GM12891 (cell line): ENCODE results near the gene SUMF1. TPM values are rescaled to one million over a fixed set of nuclear protein-coding genes. Genes with fewer than 3 reads are reported as not detected.

Source experiments
- DNase-seq: peaks from one replicate; pipeline ENCODE4 v3.0.0; 2011; ENCODE audit warnings: low spot score; ENCODE audit not compliant: insufficient read length
- FAIRE-seq: peaks from 2 replicates; lab custom pipeline; 2011; peaks lifted over from hg19 to GRCh38; lab: Jason Lieb, UNC
- PAX5 ChIP-seq: IDR thresholded peaks from 2 replicates; pipeline ENCODE4 v1.6.1; 2011; ENCODE audit warnings: low read length, moderate library complexity, mild to moderate bottlenecking; ENCODE audit not compliant: insufficient read depth, severe bottlenecking
- POLR2A ChIP-seq: IDR thresholded peaks from 2 replicates; pipeline ENCODE4 v1.6.1; 2011; ENCODE audit warnings: low read depth, low read length, control low read depth
- POLR2AphosphoS5 ChIP-seq: IDR thresholded peaks from 2 replicates; pipeline ENCODE4 v1.6.1; 2011; ENCODE audit warnings: low read depth, low read length, control low read depth
- POU2F2 ChIP-seq: IDR thresholded peaks from 2 replicates; pipeline ENCODE4 v1.6.1; 2011; ENCODE audit warnings: low read depth, mild to moderate bottlenecking, control low read depth, low read length, moderate library complexity
- SPI1 ChIP-seq: IDR thresholded peaks from 2 replicates; pipeline ENCODE4 v1.6.1; 2011; ENCODE audit warnings: low read depth, low read length, control low read depth
- TAF1 ChIP-seq: IDR thresholded peaks from 2 replicates; pipeline ENCODE4 v1.6.1; 2011; ENCODE audit warnings: low read depth, low read length, control low read depth
- polyA plus RNA-seq: library from polyadenylated mRNA; unstranded; fragments of >200 nt; gene quantifications from one replicate; pipeline ENCODE4 v1.2.1, GENCODE V29; 2012; ENCODE audit warnings: low read depth, missing spikeins, inconsistent platforms; ENCODE audit not compliant: missing spikeins

Gene SUMF1
- 6.8 TPM for polyA plus RNA-seq

DNA sequence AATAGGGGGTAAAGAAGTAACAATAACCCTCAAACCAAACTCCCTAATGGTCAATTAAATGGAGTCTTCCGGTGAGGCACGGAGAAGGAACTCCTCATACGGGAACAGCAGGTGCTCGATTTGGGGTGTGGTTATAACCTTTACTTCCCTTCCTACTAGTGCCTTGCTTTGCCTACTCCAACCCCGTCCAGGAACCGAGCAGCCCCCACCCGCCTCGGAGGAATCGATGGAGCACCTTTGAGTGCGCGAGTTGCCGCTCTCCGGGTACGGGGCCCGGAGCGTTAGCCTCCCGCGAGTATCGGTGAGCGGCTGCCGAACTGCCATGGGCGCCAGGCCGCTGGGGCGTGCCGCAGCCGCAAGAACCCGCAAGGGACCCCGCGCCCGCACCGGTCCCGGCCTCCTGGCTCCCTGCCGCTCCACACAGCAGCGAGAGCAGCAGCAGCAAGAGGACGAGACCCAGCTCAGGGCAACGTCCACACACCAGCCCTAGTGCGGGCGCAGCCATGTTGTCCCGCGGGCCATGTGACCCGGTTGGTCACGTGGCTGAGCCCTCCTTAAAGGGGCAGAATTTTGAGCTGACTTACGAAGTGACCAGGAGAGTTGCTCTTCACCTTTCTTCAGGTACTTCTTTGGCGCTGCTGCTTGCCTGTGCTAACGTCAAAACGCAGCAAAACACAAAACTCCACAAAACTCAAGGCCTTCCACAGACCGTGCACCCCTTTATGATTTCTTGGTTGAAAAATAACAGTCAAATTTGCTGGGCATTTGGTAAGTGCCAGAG is at the start of gene SUMF1:
Gene SUMF1 (minus strand): TSS at position 529 of the 781 bp plus-strand sequence. CDS start 24 bp downstream, at position 505.
- FAIRE-seq (peak; percentile 97), DNase-seq (peak; percentile 83)
- TF ChIP-seq POLR2A (peak; percentile 90), POU2F2 (peak; percentile 34; the same call in 1 of the 2 replicates), POLR2AphosphoS5 (peak; percentile 84), PAX5 (no peak), TAF1 (peak; percentile 96), SPI1 (0 out of 2 replicates have a peak, but pooled peaks have one; percentile 5)

- no peak for TF ChIP-seq POLR2AphosphoS5
- TF ChIP-seq POU2F2 = no peak
- TF ChIP-seq SPI1 = no peak
- TF ChIP-seq POLR2A = no peak
- TF ChIP-seq PAX5 = no peak
- TF ChIP-seq TAF1 = no peak
These were observed 49.0 kb upstream of the SUMF1 start for GRCh38 chr3:4515916-4516579.

DNA sequence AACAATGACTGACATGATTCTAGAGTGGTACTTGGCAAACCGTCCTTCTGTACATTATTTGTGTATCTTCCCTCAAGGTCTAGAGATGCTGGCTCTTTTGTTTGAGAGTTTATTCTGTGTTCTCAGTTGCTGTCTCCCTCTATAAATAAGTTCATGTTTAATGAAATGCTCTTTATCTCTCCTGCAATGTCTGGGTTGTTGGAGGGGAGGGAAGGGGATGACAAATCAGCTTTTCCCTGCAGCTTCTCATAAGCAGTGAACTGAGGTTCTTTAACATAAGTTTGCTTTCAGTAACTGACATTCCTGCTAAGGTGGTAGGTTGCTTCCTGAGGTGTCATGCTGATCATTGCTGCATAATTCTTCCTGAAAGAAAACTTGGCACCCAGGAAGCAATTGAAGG is 47.8 kb upstream of the SUMF1 start:
- no peak for TF ChIP-seq PAX5
- no peak for TF ChIP-seq POLR2A
- TF ChIP-seq TAF1 = no peak
- TF ChIP-seq SPI1 = no peak
- TF ChIP-seq POLR2AphosphoS5 = no peak
- TF ChIP-seq POU2F2 = no peak
- DNase-seq (no peak), FAIRE-seq (no peak)

More at GRCh38 chr3:4515916-4516579, 49.0 kb upstream of the SUMF1 start:
- FAIRE-seq (no peak), DNase-seq (no peak)

- DNase-seq (no peak), FAIRE-seq (no peak)
- TF ChIP-seq POLR2AphosphoS5 (no peak), PAX5 (no peak), SPI1 (no peak), POU2F2 (no peak), TAF1 (no peak), POLR2A (no peak)
These were observed 47.3 kb upstream of the SUMF1 start for GRCh38 chr3:4514321-4514720.

- FAIRE-seq = no peak
- TF ChIP-seq TAF1 (no peak), POLR2A (no peak), PAX5 (no peak), POU2F2 (no peak), POLR2AphosphoS5 (no peak), SPI1 (no peak)
- DNase-seq = no peak
These were observed 46.0 kb upstream of the SUMF1 start for GRCh38 chr3:4512895-4513616.

- DNase-seq (no peak), FAIRE-seq (no peak)
- TF ChIP-seq POLR2A (no peak), PAX5 (no peak), POU2F2 (no peak), SPI1 (no peak), TAF1 (no peak), POLR2AphosphoS5 (no peak)
These were observed 44.6 kb upstream of the SUMF1 start for GRCh38 chr3:4511491-4512262.

DNA sequence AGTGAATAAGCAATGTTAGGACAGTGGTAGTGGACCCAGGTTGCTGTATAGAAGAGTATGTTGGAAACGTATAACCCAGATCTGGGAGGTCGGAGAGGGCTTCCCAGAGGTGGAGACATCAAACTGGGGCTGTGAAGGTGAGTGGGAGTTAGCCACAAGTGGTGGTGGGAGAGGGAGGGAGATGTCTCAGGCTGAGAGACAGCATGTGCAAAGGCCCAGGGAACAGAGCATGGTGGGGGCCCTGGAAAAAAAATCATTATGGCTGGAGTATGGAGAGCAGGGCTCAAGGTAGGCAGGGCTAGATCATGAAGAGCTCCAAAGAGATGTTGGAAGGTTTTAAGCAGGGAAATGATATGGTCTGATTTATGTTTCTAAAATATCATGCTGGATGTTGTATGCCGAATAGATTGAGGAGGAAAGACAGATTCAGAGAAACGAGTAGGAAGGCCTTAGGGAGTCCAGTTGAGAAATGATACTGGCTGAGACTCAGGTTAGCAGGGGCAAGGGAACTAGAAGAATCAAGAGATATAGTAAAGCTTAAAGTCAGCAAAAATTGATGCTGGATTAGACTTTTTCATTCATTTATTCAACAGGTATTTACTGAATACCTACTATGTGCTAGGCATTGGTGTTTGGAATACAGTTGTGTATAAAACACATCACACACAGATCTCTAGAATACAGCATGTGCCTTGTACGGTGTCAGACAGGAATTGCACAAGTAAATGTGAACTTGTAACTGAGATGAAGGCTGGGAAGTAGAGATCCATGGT is 43.1 kb upstream of the SUMF1 start:
- DNase-seq = no peak
- no peak for TF ChIP-seq POU2F2
- TF ChIP-seq SPI1 = no peak
- no peak for TF ChIP-seq POLR2AphosphoS5
- no peak for TF ChIP-seq POLR2A
- no peak for TF ChIP-seq TAF1
- TF ChIP-seq PAX5 = no peak
- no peak for FAIRE-seq

- FAIRE-seq (no peak), DNase-seq (no peak)
- TF ChIP-seq PAX5 = no peak
- no peak for TF ChIP-seq POLR2A
- TF ChIP-seq TAF1 = no peak
- TF ChIP-seq POLR2AphosphoS5 = no peak
- TF ChIP-seq SPI1 = no peak
- TF ChIP-seq POU2F2 = no peak
These were observed 42.0 kb upstream of the SUMF1 start for GRCh38 chr3:4509043-4509442.
